ENCODE results near the gene GBX2.
"Not testable (repeated sequence)": the region's sequence is repeated elsewhere in the genome, so short reads cannot be mapped to it uniquely, and the experiment has no call there.

GBX2 gene

GRCh38 chr2:236155406-236155805, 12.8 kb downstream of the GBX2 start:
- DNase-seq (ENCODE audit: low read depth): no peak

GRCh38 chr2:236146436-236146835, 21.8 kb downstream of the GBX2 start:
- DNase-seq (ENCODE audit: low read depth): no peak

- DNase-seq (ENCODE audit: low read depth): no peak
These were observed 24.4 kb downstream of the GBX2 start for GRCh38 chr2:236143811-236144210.

- DNase-seq (ENCODE audit: low read depth): not testable (repeated sequence)
These were observed 26.6 kb downstream of the GBX2 start for GRCh38 chr2:236141616-236142015.

GRCh38 chr2:236137066-236137465, 31.1 kb downstream of the GBX2 start:
- no peak for DNase-seq (ENCODE audit: low read depth)

- DNase-seq (ENCODE audit: low read depth): no peak
These were observed 31.6 kb downstream of the GBX2 start for GRCh38 chr2:236136538-236136937.

GRCh38 chr2:236133410-236134012, 34.7 kb downstream of the GBX2 start:
- DNase-seq (ENCODE audit: low read depth): no peak

- DNase-seq (ENCODE audit: low read depth): no peak
These were observed 37.0 kb downstream of the GBX2 start for GRCh38 chr2:236131073-236131692.

- DNase-seq (ENCODE audit: low read depth): no peak
These were observed 37.7 kb downstream of the GBX2 start for GRCh38 chr2:236130349-236130998.

- no peak for DNase-seq (ENCODE audit: low read depth)
These were observed 38.3 kb downstream of the GBX2 start for GRCh38 chr2:236129935-236130334.

- DNase-seq (ENCODE audit: low read depth): no peak
These were observed 39.9 kb downstream of the GBX2 start for GRCh38 chr2:236128321-236128720.

- DNase-seq (ENCODE audit: low read depth): no peak
These were observed 41.2 kb downstream of the GBX2 start for GRCh38 chr2:236127010-236127409.

GRCh38 chr2:236125541-236125940, 42.6 kb downstream of the GBX2 start:
- no peak for DNase-seq (ENCODE audit: low read depth)

GRCh38 chr2:236124182-236124893, 43.8 kb downstream of the GBX2 start:
- DNase-seq (ENCODE audit: low read depth): no peak

- no peak for DNase-seq (ENCODE audit: low read depth)
These were observed 44.5 kb downstream of the GBX2 start for GRCh38 chr2:236123716-236124115.

GRCh38 chr2:236122236-236122635, 46.0 kb downstream of the GBX2 start:
- no peak for DNase-seq (ENCODE audit: low read depth)

GRCh38 chr2:236121546-236121945, 46.6 kb downstream of the GBX2 start:
- DNase-seq (ENCODE audit: low read depth): no peak

- no peak for DNase-seq (ENCODE audit: low read depth)
These were observed 47.4 kb downstream of the GBX2 start for GRCh38 chr2:236120829-236121228.

- no peak for DNase-seq (ENCODE audit: low read depth)
These were observed 48.0 kb downstream of the GBX2 start for GRCh38 chr2:236120141-236120601.

GRCh38 chr2:236119476-236119875, 48.7 kb downstream of the GBX2 start:
- no peak for DNase-seq (ENCODE audit: low read depth)

- no peak for DNase-seq (ENCODE audit: low read depth)
These were observed 49.2 kb downstream of the GBX2 start for GRCh38 chr2:236119003-236119402.

GRCh38 chr2:236117861-236118269, 50.3 kb downstream of the GBX2 start:
- no peak for DNase-seq (ENCODE audit: low read depth)

- no peak for DNase-seq (ENCODE audit: low read depth)
These were observed 50.8 kb downstream of the GBX2 start for GRCh38 chr2:236117401-236117800.

Measured in stimulated activated CD8-positive, alpha-beta memory T cell treated with anti-CD3 and anti-CD28 coated beads, Interleukin-7, amount 100 ng/mL, for 24 hours (primary cell).